Urinary bladder (tissue), 4 donors: ENCODE results near the gene PPM1E. TPM values are rescaled to one million over a fixed set of nuclear protein-coding genes. Genes with fewer than 3 reads are reported as not detected.
"Not testable (repeated sequence)": the region's sequence is repeated elsewhere in the genome, so short reads cannot be mapped to it uniquely, and the experiment has no call there.

Experiments used
- DNase-seq: peaks from one replicate; pipeline ENCODE4 v3.0.0-alpha.2; 2015; ENCODE audit errors: extremely low spot score
- H3K27ac ChIP-seq: one replicate; pipeline ENCODE4 v1.5.1; 2013; ENCODE audit warnings: low read depth, mild to moderate bottlenecking, moderate library complexity
- H3K36me3 ChIP-seq: one replicate; pipeline ENCODE4 v1.6.1; 2013; ENCODE audit warnings: mild to moderate bottlenecking, moderate library complexity; ENCODE audit not compliant: insufficient read depth
- H3K4me1 ChIP-seq: one replicate; pipeline ENCODE4 v1.6.1; 2013; ENCODE audit warnings: mild to moderate bottlenecking, moderate library complexity; ENCODE audit not compliant: insufficient read depth
- H3K4me3 ChIP-seq: one replicate; pipeline ENCODE4 v1.5.1; 2013; ENCODE audit warnings: low read depth, low read length
- WGBS: extraction: QIAGEN DNeasy Blood & Tissue Kit; methylation state at CpG from one replicate; pipeline ENCODE4 v1.1.7; 2013; 5-methylcytosine and 5-hydroxymethylcytosine counted together
- polyA plus RNA-seq: library from polyadenylated mRNA; stranded (reverse); fragments of 200-250 nt; gene quantifications from one replicate; pipeline ENCODE4 v1.2.3, GENCODE V29; 2013
- total RNA-seq: library from RNA; depleted of rRNA; stranded (reverse); fragments of >200 nt; gene quantifications from one replicate; pipeline ENCODE4 v1.2.3, GENCODE V29; 2014
- donor health status: healthy with polysubstance abuse.
- donor health status: healthy.

Gene PPM1E
- total and polyA plus RNA-seq, 2 donors: 0.25 to 1.3 TPM

DNA sequence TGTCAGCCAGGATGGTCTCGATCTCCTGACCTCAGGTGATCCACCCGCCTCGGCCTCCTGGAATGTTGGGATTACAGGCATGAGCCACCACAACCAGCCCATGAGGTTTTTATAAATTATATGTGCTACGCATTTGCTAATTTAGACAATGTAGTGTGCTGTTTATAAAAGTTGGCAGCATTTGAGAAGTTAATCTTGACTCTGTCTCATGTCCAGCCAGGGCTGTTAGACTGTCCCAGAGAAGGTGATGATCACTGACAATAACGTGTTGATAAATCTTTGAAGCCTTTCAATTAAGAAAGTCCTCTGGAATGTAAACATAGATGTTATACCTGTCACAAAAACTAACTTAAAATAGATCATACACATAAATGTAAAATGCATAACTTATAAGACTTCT lies 82.0 kb downstream of the PPM1E start:
- DNase-seq: no peak
- Histone ChIP-seq H3K27ac (no peak overlapping the region), H3K36me3 (no peaks in the 10 kb centered on the region), H3K4me1 (no peaks in the 10 kb centered on the region), H3K4me3 (no peak overlapping the region)
- WGBS: 64% methylated on average over 5 of the region's 5 CpGs

DNA sequence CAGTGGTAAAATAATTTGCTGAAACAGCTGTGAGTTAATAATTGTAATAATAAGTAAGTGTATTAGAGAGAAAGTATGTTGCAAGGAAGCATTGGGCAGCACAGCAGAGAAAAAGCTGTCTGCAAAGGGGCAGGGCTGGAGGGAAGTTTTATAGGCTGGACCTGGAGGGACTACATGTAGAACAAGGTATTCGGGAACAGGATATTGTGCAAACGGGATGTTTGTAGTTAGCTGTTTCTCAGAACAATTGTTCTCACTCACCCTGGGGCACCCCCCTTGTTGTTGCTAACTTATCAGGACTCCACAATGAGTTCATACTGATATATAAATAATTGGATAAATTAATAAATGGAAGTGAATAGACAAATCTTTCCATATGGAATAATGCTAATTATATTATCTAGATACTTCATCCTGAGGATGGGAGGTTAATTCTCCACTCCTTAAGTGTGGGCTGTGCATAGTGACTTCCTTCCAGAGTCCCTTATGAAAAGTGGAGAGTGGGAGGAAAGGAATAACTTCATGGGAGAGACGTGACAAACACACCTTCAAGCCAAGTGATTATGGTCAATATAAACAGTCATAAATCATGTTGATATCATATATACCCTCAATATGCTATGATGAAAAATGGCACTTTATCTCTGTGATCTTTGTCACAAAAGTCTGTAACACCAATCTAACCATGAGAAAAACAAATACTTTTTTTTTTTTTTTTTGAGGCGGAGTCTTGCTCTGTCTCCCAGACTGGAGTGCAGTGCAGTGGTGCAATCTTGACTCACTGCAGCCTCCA lies 85.4 kb downstream of the PPM1E start:
- Histone ChIP-seq H3K27ac (no peak overlapping the region), H3K36me3 (no peaks in the 10 kb centered on the region), H3K4me3 (no peak overlapping the region), H3K4me1 (no peaks in the 10 kb centered on the region)
- WGBS: 61% methylated on average over 4 of the region's 4 CpGs
- no peak for DNase-seq

DNA sequence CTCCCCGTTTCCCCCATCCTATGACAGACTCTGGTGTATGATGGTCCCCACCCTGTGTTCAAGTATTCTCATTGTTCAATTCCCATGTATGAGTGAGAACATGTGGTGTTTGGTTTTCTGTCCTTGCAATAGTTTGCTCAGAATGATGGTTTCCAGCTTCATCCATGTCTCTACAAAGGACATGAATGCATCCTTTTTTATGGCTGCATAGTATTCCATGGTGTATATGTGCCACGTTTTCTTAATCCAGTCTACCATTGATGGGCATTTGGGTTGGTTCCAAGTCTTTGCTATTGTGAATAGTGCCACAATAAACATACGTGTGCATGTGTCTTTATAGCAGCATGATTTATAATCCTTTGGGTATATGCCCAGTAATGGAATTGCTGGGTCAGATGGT lies 90.8 kb downstream of the PPM1E start:
- not testable (repeated sequence) for H3K4me1 ChIP-seq, H3K27ac ChIP-seq, DNase-seq, H3K36me3 ChIP-seq, H3K4me3 ChIP-seq
- WGBS: 58% methylated on average over 3 of the region's 3 CpGs

DNA sequence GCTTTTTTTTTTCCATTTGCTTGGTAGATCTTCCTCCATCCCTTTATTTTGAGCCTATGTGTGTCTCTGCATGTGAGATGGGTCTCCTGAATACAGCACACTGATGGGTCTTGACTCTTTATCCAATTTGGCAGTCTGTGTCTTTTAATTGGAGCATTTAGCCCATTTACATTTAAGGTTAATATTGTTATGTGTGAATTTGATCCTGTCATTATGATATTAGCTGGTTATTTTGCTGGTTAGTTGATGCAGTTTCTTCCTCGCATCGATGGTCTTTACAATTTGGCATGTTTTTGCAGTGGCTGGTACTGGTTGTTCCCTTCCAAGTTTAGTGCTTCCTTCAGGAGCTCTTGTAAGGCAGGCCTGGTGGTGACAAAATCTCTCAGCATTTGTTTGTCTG lies 94.5 kb downstream of the PPM1E start:
- over 99% methylated on average over 2 of the region's 2 CpGs for whole genome bisulfite sequencing
- DNase-seq, H3K36me3 ChIP-seq, H3K27ac ChIP-seq, H3K4me3 ChIP-seq, H3K4me1 ChIP-seq: not testable (repeated sequence)

DNA sequence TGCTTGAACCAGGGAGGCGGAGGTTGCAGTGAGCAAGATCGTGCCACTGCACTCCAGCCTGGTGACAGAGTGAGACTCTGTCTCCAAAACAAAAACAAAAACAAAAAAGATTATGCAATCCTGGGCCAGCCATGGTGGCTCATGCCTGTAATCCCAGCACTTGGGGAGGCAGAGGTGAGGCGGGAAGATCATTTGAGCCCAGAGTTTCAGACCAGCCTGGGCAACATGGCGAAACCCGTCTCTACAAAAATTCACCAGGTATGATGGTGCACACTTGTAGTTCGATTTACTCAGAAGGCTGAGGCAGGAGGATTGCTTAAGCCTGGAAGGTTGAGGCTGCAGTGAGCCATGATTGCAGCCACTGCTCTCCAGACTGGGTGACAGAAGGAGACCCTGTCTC lies 109.6 kb downstream of the PPM1E start:
- WGBS: 89% methylated on average over 6 of the region's 6 CpGs
- Histone ChIP-seq H3K27ac (no peak overlapping the region), H3K4me3 (no peak overlapping the region), H3K4me1 (no peaks in the 10 kb centered on the region), H3K36me3 (no peaks in the 10 kb centered on the region)
- DNase-seq: no peak

DNA sequence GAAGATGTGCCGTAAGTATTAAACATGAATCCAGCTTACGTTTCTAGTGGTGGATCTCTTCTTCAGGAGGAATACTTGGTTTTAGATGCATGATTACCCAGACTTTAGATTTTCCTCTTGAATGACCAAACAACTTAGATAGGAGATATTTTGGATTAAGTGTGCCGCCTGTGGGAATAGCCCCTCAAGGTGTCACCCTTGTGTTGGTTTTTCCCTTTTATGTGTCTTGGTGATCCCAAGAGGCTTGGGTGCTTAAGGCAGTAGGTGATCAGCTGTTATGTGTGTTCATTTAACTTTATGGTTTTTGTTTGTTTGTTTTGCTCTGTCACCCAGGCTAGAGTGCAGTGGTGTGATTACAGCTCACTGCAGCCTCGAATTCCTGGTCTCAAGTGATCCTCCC lies 115.1 kb downstream of the PPM1E start:
- no peak for DNase-seq
- Histone ChIP-seq H3K4me3 (no peak overlapping the region), H3K27ac (no peak overlapping the region), H3K4me1 (no peaks in the 10 kb centered on the region), H3K36me3 (no peaks in the 10 kb centered on the region)
- WGBS: 70% methylated on average over 4 of the region's 4 CpGs

DNA sequence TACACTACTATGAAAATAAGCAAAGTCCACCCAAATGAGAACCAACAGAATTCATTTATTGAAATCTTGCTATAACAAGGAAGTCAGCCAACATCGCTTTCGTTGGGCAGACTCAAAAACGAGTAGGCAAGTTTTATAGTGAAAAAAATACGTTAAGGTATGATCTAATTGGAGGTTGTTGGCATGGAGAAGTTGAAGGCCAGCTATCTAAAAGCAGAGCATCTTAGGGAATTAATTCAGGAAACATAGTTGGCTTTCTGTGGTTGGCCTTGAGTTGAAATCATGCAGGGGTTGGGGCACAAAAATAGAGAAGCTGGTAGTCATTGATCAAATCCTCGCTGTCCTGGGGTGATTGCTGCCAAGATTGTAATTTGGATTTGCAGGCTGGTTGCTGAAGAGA lies 118.3 kb downstream of the PPM1E start:
- 76% methylated on average over 5 of the region's 5 CpGs for WGBS
- no peak for DNase-seq
- H3K36me3 ChIP-seq: no peaks in the 10 kb centered on the region
- H3K4me3 ChIP-seq: no peak overlapping the region
- no peaks in the 10 kb centered on the region for H3K4me1 ChIP-seq
- H3K27ac ChIP-seq: no peak overlapping the region

DNA sequence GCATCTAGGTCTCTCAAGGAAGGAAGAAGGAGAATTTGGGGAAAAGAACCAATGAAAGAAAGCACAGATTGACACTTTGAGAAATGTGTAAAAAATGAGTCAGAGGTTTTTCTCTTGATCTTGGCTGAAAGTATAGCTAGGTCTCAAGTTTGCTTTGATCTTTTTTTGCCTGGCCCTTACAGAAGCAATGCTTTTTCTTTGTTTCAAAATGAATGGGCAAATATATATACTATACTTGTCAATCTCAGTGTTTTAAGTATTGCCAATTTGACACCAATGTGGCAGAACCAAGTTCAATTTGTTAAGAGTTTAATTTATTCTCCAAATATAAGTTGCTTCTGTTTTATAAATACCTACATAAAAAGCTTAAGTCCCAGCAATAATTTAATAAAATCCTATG lies 119.6 kb downstream of the PPM1E start:
- Histone ChIP-seq H3K36me3 (no peaks in the 10 kb centered on the region), H3K4me1 (no peaks in the 10 kb centered on the region), H3K27ac (no peak overlapping the region), H3K4me3 (no peak overlapping the region)
- DNase-seq: no peak

DNA sequence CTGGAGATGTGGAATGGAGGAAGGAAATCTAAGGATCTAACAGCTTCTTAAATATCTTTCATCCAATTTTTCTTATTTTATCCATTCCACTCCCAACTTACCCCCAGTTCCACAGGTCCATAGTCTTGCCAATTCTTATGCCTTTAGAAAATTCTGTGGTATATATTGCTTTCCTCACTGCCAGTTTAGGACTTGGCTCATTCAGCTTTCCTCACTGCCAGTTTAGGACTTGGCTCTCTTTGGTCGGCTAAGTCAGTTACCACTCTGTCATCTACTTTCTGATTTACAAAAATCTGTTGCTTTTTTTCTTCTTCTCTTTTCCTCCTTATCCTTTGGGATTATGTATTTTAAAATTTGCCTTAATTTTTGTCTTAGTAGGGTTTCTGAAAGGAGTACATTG lies 128.5 kb downstream of the PPM1E start:
- DNase-seq: no peak
- H3K4me1 ChIP-seq: no peaks in the 10 kb centered on the region
- 80% methylated on average over 1 of the region's 1 CpG for WGBS
- H3K36me3 ChIP-seq: no peaks in the 10 kb centered on the region
- H3K4me3 ChIP-seq: no peak overlapping the region
- no peak overlapping the region for H3K27ac ChIP-seq

DNA sequence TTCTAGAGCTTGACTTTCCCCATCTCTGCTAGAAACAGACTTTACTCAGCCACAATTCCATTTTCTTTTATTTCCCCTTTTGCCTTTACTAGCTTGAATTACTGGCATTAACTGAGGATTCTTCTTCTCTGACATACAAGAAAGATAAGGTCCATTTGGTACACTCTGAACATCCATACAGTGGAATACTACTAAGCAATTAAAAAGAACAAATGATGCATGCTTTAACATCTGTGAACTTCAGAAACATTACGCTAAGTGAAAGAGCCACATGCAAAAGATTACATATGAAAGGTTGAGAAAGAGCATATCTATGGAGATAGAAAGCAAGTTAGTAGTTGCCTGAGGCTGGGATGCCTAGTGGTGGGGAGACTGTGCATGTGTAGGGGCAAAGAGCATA lies 130.9 kb downstream of the PPM1E start:
- H3K4me3 ChIP-seq: no peak overlapping the region
- no peak for DNase-seq
- no peak overlapping the region for H3K27ac ChIP-seq
- WGBS: 89% methylated on average over 1 of the region's 1 CpG
- no peaks in the 10 kb centered on the region for H3K4me1 ChIP-seq
- no peaks in the 10 kb centered on the region for H3K36me3 ChIP-seq

DNA sequence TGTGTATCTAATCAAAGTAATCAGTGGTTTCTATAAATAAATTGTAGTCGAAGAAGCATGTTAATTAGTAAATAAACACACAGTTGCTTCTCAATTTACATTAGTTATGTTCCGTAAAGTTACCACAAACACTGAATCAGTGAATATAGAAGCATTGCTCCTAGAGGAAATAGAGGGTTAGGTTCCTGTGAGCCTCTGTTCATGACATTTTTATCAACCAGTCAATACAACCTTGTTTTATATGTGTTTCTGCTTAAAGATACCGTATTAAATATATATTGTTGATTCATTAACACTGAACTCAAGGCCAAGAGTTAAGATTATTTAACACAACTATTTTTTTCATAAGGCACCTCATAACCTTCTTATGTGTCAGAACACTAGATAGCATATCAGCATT lies 134.3 kb downstream of the PPM1E start:
- Histone ChIP-seq H3K4me1 (no peaks in the 10 kb centered on the region), H3K36me3 (no peaks in the 10 kb centered on the region), H3K27ac (no peak overlapping the region), H3K4me3 (no peak overlapping the region)
- no peak for DNase-seq
- WGBS: 94% methylated on average over 3 of the region's 3 CpGs

DNA sequence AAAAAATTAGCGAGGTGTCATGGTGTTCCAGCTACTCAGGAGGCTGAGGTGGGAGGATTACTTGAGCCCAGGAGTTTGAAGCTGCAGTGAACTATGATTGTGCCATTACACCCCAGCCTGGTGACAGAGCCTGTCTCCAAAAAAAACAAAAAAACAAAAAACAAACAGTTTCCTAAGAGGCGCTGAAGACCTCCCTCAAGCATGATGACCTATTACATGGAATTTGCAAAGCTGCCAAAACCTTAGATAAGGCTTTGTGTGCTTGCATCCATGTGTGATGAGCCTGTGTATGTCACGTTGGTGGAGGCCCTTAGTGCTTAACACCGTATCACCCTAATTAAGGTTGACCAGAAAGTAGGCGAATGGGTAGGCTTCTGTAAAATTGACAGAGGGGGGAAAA lies 143.5 kb downstream of the PPM1E start:
- DNase-seq: no peak
- Histone ChIP-seq H3K4me1 (no peaks in the 10 kb centered on the region), H3K27ac (no peak overlapping the region), H3K4me3 (no peak overlapping the region), H3K36me3 (no peaks in the 10 kb centered on the region)
- 87% methylated on average over 5 of the region's 5 CpGs for WGBS

DNA sequence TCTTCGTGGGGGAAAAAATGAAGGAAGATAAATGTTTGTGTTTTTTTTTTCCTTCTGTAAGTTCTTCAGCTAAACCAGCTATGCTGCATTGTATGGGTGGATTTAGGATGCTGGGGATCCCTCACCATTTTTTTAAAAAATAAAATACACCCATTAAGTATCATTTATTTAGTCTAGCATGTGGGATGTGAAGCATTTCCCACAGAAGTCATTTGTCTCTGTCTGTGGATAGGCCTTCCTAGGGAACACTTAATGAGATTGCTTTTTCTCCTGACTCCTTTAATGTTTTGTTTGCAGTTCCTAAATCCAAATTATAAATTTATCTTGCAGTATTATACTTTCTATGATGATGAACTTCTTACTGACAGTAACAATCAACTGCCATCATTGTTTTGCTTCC lies 146.7 kb downstream of the PPM1E start:
- no peak overlapping the region for H3K4me3 ChIP-seq
- WGBS: 86% methylated on average over 1 of the region's 1 CpG
- no peaks in the 10 kb centered on the region for H3K36me3 ChIP-seq
- no peak for DNase-seq
- H3K27ac ChIP-seq: no peak overlapping the region
- H3K4me1 ChIP-seq: no peaks in the 10 kb centered on the region

DNA sequence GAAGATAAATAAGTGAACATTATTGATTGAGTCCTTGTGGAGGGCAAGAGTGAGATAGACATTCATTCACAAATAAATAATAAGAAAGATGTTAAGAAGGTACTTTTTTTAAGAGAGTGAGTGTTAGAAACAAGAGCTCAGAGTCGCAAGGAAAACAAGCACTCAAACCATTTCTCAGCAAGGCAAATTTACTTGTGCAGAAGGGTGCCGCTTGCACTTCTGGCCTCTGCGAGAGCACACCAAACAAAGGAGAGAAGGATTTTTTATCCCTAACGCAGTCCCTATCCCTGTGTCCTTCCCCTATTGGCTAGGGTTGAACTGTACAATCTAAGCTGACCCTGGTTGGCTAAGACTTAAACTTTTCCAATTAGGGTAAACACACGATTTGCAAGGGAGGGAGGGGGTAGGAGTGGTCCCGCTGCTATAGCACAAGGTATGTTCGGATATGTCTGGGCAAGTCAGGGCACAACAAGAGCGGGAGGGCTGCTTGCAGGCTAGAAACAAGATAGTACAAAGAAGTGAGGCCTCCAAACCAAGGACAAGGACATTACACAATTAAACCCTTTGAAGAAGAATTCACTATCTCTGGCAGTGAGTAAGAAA lies 156.2 kb downstream of the PPM1E start:
- WGBS: 94% methylated on average over 8 of the region's 8 CpGs
- no peak for DNase-seq
- H3K27ac ChIP-seq: no peak overlapping the region
- H3K4me1 ChIP-seq: no peaks in the 10 kb centered on the region
- H3K4me3 ChIP-seq: no peak overlapping the region
- H3K36me3 ChIP-seq: no peaks in the 10 kb centered on the region
